Caco-2 (cell line): ENCODE results near the gene SLC37A1. TPM values are rescaled to one million over a fixed set of nuclear protein-coding genes. Genes with fewer than 3 reads are reported as not detected.

ENCODE experiments used
- BruUV-seq: library from RNA; stranded (reverse); fragments of 400-500 nt; replicated peaks from 2 replicates; lab custom pipeline; 2021; lab: Mats Ljungman, UMichigan
- CTCF ChIA-PET: fragments of 300-600 bp; sonication (Branson Sonifier 250); formaldehyde crosslinking; loops from one replicate; lab custom pipeline; 2022; ENCODE audit warnings: antibody characterized with exemption; lab: Charles Lee
- POLR2A ChIA-PET: fragments of 300-600 bp; sonication (Branson Sonifier 250); formaldehyde crosslinking; loops from one replicate; lab custom pipeline; 2022; ENCODE audit warnings: antibody characterized with exemption; lab: Charles Lee
- DNase-seq, 2 experiments: peaks; one replicate each; pipeline versions ENCODE4 v3.0.0 to v3.0.0-alpha.2; 2020 to 2022
- H3K27me3 ChIP-seq: replicated peaks from 2 replicates; pipeline ENCODE4 v1.6.0; 2011; ENCODE audit warnings: low read length; ENCODE audit not compliant: control insufficient read depth, insufficient read depth
- H3K36me3 ChIP-seq: 2 replicates; pipeline ENCODE4 v1.5.1; 2011; ENCODE audit warnings: low read length; ENCODE audit not compliant: control insufficient read depth, insufficient read depth
- H3K4me1 ChIP-seq: fragments of 250-450 bp; sonication (Bioruptor Pico); 2 replicates; pipeline ENCODE4 v1.5.1; 2020; ENCODE audit warnings: mild to moderate bottlenecking
- H3K4me3 ChIP-seq: 2 replicates; pipeline ENCODE4 v1.5.1; 2011; ENCODE audit warnings: low read depth, mild to moderate bottlenecking, control low read depth, low read length
- H3K9me3 ChIP-seq: fragments of 250-450 bp; sonication (Bioruptor Pico); 2 replicates; pipeline ENCODE4 v1.5.1; 2020; ENCODE audit warnings: mild to moderate bottlenecking, moderate library complexity
- H3K27ac Mint-ChIP-seq: one replicate; pipeline ENCODE4 v1.8.0; 2022; ENCODE audit warnings: mixed read lengths; ENCODE audit not compliant: unreplicated experiment
- H3K27me3 Mint-ChIP-seq: one replicate; pipeline ENCODE4 v1.8.0; 2022; ENCODE audit warnings: mixed read lengths; ENCODE audit not compliant: insufficient read depth, unreplicated experiment
- H3K36me3 Mint-ChIP-seq: one replicate; pipeline ENCODE4 v1.8.0; 2022; ENCODE audit warnings: mild to moderate bottlenecking, mixed read lengths; ENCODE audit not compliant: insufficient read depth, unreplicated experiment
- H3K4me1 Mint-ChIP-seq: one replicate; pipeline ENCODE4 v1.8.0; 2022; ENCODE audit warnings: low read depth, mixed read lengths; ENCODE audit not compliant: unreplicated experiment
- H3K4me3 Mint-ChIP-seq: one replicate; pipeline ENCODE4 v1.8.0; 2022; ENCODE audit warnings: mild to moderate bottlenecking, moderate library complexity, mixed read lengths; ENCODE audit not compliant: unreplicated experiment
- H3K9me3 Mint-ChIP-seq: one replicate; pipeline ENCODE4 v1.8.0; 2022; ENCODE audit warnings: mixed read lengths; ENCODE audit not compliant: unreplicated experiment
- CTCF ChIP-seq, 2 experiments: fragments of 200-600 bp in 1 of 2; IDR thresholded peaks; 1 replicate in 1 of 2; 2 replicates in 1 of 2; pipeline versions ENCODE4 v1.5.1 to v1.8.0; 2011 to 2022; ENCODE audit warnings: antibody characterized with exemption in 1 of 2, control low read depth in 1 of 2, inconsistent platforms in 1 of 2, low read depth in 1 of 2, low read length in 1 of 2, mild to moderate bottlenecking in 1 of 2, moderate library complexity in 1 of 2; ENCODE audit not compliant: insufficient read depth in 1 of 2, severe bottlenecking in 1 of 2, unreplicated experiment in 1 of 2
- intact Hi-C: fragments of 100-400 bp; cut with micrococcal nuclease; formaldehyde crosslinking; loops from one replicate; pipeline ENCODE4 v1.10.0; 2022; ENCODE audit not compliant: unreplicated experiment
- total RNA-seq: library from RNA; stranded (reverse); gene quantifications from 2 replicates; pipeline ENCODE4 v1.2.3, GENCODE V29; 2022

Gene SLC37A1
- total RNA-seq, 1 experiment from 2014 or later = 9.8 TPM

- Histone ChIP-seq H3K36me3 (no peaks in the 10 kb centered on the region), H3K27me3 (no peaks in the 10 kb centered on the region), H3K4me3 (no peak overlapping the region), H3K4me1 (no peaks in the 10 kb centered on the region; the same call in 1 of the 2 replicates), H3K9me3 (no peaks in the 10 kb centered on the region)
- Mint-ChIP-seq H3K27me3 (no peaks in the 10 kb centered on the region), H3K27ac (no peak overlapping the region), H3K36me3 (no peaks in the 10 kb centered on the region), H3K9me3 (no peaks in the 10 kb centered on the region), H3K4me3 (no peak overlapping the region), H3K4me1 (peaks cover 7% of the 10 kb centered on the region)
- BruUV-seq = no TSS peak
- POLR2A ChIA-PET = no interaction called here
- DNase-seq = no peak
- intact Hi-C loops = no loop called here
- TF ChIP-seq CTCF (IDR thresholded peaks at IDR 0.05; ENCODE audit: insufficient read depth in 1 of 2, low read depth in 1 of 2, low read length in 1 of 2, severe bottlenecking in 1 of 2, unreplicated experiment in 1 of 2) = no peak
- CTCF ChIA-PET = no interaction called here
Observed at GRCh38 chr21:42583477-42584295, 70.0 kb downstream of the SLC37A1 start.

- H3K4me1 ChIP-seq = no peaks in the 10 kb centered on the region; the same call in 1 of the 2 replicates
- BruUV-seq = no TSS peak
- Mint-ChIP-seq H3K27ac (no peak overlapping the region), H3K9me3 (no peaks in the 10 kb centered on the region), H3K4me1 (peaks cover 7% of the 10 kb centered on the region), H3K4me3 (no peak overlapping the region), H3K27me3 (no peaks in the 10 kb centered on the region), H3K36me3 (no peaks in the 10 kb centered on the region)
- H3K27me3 ChIP-seq = no peaks in the 10 kb centered on the region
- no peaks in the 10 kb centered on the region for H3K9me3 ChIP-seq
- POLR2A ChIA-PET = no interaction called here
- no peak overlapping the region for H3K4me3 ChIP-seq
- TF ChIP-seq CTCF (IDR thresholded peaks at IDR 0.05; ENCODE audit: insufficient read depth in 1 of 2, low read depth in 1 of 2, low read length in 1 of 2, severe bottlenecking in 1 of 2, unreplicated experiment in 1 of 2) = no peak
- intact Hi-C loops = no loop called here
- CTCF ChIA-PET = no interaction called here
- H3K36me3 ChIP-seq = no peaks in the 10 kb centered on the region
- DNase-seq = peak in 1 of 2 experiments; percentile 18
Observed at GRCh38 chr21:42584296-42584641, 70.6 kb downstream of the SLC37A1 start.

- DNase-seq = peak in 1 of 2 experiments; percentile 7
- Mint-ChIP-seq H3K9me3 (no peaks in the 10 kb centered on the region), H3K4me3 (no peak overlapping the region), H3K27me3 (no peaks in the 10 kb centered on the region), H3K4me1 (peaks cover 7% of the 10 kb centered on the region), H3K36me3 (no peaks in the 10 kb centered on the region), H3K27ac (no peak overlapping the region)
- no peaks in the 10 kb centered on the region for H3K27me3 ChIP-seq
- no peak for TF ChIP-seq CTCF (IDR thresholded peaks at IDR 0.05; ENCODE audit: insufficient read depth in 1 of 2, low read depth in 1 of 2, low read length in 1 of 2, severe bottlenecking in 1 of 2, unreplicated experiment in 1 of 2)
- H3K9me3 ChIP-seq = no peaks in the 10 kb centered on the region
- BruUV-seq = no TSS peak
- no peaks in the 10 kb centered on the region for H3K36me3 ChIP-seq
- no peaks in the 10 kb centered on the region; the same call in 1 of the 2 replicates for H3K4me1 ChIP-seq
- POLR2A ChIA-PET = no interaction called here
- CTCF ChIA-PET = no interaction called here
- intact Hi-C loops = no loop called here
- no peak overlapping the region for H3K4me3 ChIP-seq
Observed at GRCh38 chr21:42585881-42586280, 72.2 kb downstream of the SLC37A1 start.
